DMS114 treated with DMSO at 0.1 percent for 48 hours (cell line): Measurements from ENCODE around the gene ACSF3.

Experiments used
- DNase-seq: peaks from one replicate; lab custom pipeline; 2025; ENCODE audit not compliant: unreplicated experiment; lab: John Stamatoyannopoulos, UW

Gene ACSF3

DNA sequence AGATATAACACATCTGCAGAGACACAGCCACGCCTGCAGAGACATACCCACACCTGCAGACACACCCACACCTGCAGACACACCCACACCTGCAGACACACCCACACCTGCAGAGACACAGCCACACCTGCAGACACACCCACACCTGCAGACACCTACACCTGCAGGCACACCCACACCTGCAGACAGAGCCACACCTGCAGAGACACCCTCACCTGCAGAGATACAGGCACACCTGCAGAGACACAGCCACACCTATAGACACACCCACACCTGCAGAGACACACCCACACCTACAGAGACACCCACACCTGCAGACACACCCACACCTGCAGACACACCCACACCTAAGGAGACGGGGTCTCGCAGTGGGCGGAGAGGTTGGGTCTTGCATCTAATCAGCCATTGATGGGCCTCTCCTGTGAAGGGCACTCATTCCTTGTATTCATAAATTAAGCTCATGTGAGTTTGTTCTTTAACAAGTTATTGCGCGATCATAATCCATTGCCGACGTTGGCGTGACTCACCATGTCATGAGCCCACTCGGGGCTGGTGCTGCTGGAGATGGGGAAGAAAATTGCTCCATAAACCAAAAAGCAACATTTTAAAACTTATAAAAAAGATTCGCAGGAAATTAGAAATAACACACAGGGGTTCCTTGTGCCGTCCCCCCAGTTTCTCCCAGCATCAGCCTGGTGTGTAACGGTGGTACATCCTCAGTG, 49.0 kb downstream of the ACSF3 start:
- no peak for DNase-seq

DNA sequence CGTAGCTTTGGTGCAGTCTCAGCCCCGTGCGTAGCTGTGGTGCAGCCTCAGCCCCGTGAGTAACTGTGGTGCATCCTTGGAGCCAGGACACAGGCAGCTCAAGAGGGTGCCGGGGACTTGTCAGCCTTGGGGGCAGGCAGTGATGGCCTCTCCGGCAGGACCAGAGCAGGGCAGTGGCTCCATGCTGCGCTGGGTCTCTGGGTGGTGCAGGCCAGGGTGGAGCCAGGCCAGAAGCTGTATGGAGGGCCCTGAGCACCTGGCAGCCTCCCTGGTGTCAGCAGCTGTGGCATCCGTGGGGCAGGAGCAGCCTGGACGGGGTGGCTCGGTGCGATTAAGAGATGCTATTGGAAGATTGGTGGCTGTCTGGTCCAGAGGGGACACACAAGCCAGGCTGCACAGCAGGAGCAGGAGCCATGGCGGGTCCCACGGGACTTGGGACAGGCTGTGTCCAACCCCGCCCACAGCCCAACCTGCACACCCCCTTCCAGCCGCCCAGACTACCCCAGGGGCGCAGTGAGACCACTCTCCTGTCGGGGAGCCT, 49.6 kb downstream of the ACSF3 start:
- DNase-seq, result no peak

DNA sequence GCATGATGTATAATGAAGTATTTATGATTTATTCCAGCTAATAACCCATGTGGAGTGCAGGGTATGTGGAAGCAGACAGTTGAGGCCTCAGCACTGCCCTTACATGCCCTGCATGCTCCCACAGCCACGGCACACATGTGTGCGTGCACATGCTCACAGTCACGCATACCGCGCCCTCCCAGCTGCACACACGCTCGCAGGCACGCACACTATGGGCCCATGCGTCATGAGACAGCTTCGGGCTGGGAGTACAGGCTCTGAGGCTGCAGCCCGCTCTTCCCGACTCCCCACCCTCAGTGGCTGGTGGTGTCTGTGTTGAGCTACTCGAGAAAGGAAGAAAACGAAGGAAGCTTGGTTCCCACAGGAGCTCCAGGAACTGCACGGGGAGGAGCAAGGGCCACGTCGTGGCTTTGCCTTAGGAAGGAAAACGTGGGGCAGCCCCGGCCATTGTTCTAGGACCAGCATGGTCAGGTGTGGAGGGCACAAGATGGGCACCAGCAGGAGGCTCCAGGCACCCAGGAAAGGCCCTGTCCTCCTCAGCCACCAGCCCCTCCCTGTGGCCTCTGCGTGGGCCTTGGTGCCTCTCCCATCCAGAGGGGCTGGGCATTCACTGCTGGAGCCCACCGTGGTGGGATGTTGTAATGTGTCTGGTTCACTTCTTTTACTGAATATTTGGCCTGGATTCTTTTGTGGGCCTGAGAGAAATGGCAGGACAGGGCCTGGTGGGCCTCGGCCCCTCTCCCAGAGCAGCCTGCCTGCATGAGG, 50.4 kb downstream of the ACSF3 start:
- DNase-seq, result no peak

DNA sequence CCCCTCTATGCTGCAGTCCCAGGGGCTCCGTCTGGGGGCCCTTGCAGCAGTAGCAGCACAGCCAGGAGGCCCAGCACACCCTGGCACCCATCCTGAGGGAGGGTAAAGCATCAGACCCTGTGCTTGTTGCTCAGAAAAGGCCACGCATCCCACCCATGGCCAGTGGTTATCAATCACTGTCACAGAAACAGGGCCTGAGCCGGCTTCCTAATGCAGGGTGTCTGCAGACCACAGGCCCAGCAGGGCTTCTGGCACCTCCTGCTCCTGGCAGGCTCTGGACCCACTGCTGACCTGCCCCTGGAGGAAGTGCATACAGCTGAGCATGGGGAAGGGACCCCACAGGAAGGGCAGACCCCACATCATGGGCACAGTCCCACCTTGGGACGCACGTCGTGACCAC, 51.0 kb downstream of the ACSF3 start:
- DNase-seq, result no peak

DNA sequence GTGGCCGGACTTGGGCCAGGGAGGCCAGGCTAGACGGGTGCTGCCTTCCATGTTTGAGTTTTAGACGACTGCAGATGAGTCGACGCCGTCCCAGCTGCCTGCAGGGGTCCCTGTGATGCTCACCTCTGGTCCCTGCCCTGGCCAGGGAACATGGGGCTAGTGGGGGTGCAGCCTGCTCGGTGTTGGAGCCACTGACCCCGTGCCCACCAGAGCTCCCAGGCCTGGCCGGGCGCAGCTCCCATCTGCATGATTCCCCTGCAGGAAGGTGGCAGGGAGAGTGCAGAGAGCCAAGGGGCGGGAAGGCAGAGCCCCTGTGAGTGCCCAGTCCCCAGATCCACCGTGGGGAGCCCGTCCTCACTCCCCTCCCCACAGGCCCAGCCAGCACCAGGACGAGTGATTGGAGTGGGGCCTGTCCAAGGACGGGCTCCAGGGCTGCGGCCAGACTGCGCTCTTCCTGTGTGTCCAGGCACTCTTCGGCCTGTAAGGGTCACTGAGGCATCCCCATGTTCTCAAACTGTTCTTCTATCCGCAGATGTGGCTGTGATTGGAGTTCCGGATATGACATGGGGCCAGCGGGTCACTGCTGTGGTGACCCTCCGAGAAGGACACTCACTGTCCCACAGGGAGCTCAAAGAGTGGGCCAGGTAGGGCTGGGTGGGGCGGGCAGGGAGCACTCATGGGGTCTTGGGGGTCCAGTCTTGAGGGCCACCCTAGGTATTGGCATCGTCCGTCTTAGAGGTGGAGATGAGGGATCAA, 51.9 kb downstream of the ACSF3 start:
- DNase-seq, result no peak

DNA sequence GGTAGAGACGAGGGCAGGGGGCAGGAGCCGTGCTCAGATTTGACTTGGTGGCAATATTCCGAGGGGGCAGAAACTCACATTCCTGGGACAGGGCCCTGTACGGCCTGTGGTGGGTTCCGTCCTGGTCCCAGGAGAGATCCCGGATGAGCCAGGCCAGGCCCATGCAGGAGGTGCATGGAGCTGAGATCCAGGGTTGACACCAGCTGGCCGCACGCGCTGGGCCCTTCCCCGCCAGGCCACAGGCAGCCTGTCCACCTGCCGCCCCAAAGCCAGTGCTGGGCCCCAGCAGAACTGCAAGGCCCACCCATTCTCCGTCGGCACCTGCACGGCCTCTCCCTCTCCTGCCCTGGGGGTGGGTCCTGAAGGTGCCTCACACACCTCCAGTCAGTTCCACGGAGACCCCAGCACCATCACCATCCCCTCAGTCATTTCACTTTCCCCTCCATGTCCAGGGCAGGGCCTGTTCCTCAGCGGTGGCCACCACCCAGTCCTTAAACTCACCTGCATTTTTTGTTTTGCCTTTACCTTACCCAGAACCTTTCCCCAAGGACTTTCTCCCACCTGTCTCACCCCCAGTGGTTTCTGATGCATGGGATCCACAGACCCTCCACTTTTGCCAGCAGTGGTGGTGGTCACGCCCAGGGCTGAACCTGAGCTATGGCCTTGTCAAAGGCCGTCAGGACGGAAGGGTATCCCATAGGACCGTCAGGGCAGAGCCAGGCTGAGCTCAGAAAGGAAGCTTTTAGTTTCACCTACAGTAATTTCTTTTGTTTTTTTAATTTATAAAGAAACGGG, 52.8 kb downstream of the ACSF3 start:
- DNase-seq, result no peak

DNA sequence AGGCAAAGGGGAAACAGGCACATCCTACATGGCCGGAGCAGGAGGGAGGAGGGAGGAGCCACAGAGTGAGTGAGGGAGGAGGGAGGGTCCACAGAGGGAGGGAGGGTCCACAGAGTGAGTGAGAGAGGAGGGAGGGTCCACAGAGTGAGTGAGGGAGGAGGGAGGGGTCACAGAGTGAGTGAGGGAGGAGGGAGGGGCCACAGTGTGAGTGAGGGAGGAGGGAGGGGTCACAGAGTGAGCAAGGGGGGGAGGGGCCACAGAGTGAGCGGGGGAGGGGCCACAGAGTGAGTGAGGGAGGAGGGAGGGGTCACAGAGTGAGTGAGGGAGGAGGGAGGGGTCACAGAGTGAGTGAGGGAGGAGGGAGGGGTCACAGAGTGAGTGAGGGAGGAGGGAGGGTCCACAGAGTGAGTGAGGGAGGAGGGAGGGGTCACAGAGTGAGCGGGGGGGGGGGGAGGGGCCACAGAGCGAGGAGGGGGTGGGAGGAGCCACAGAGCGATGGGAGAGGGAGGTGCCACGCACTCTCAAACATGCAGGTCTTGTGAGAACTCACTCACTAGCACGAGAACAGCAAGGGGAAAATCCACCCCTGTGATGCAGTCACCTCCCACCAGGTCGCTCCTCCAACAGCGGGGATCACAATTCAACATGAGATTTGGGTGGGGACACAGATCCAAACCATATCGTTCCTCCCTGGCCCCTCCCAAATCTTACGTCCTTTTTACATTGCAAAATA, 53.6 kb downstream of the ACSF3 start:
- no peak for DNase-seq

DNA sequence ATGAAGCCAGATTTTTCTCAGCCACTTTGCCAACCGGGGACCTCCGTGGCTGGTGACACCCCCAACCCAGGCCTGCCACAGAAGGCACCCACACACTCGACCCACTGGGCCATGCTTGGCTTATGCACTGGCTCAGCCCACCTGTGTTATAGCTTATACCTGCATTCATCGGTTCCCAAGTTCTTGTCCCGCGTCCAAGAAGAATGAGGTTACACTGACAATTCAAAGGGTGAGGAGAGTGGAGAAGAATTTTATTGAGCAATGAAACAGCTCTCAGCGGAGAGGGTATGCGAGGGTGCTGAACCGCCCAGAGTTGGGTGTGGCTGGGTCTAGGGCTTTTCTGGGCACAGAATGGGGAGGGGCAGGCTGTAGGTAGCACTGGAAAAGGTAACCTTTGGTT, 55.7 kb downstream of the ACSF3 start:
- DNase-seq, result no peak

DNA sequence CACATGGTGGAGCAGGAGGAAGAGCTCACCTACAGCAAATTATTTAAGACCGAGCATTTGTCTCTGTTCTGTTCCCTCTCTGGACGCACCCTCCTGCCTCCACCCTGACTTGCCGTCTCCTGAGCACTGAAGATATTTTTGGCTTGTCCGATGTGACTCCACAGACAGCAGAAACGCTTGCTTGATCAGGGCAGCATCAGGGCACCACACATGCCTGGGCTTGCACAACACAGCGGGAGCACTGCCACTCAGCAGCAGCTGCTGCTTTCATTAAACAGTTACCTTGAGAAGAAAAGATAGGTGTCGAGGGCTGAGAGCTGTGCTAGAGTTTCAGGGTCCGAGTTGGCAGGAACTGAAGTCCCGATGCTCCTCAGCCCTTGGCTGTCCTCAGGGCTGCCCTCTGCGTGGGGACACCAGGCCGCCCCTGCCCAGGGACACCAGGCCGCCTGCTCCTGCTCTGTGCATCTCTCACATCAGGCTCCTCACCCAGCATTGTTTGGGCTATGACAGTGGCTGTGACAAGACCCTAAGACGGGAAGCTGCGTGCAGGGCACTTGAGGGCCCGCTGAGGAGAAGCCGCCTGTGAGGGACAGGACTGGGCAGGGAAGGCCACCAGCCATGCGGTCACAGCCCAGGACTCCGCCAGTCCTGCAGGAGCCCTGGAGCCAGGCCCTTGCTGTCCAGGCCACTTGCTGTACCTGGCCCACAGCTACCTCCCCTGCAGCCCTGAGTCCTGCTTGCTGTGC, 56.6 kb downstream of the ACSF3 start:
- no peak for DNase-seq

DNA sequence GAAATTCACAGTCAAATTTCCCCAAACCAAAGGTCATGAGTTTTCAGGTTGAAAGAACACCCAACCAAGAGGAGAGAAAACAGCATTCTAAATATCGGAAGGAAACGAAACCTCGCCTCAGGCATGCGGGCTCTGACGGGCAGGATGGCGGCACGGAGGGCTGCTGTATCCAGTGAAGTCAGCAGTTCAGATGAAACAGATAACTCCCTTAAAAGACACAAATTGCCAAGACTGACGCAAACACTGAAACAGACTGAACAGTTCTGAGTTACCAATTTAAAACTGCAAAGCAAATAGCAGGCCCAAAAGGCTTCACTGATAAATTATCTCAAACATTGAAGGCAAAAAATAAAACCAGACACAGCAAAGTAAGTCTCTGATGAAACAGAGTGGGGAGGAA, 57.3 kb downstream of the ACSF3 start:
- no peak for DNase-seq

DNA sequence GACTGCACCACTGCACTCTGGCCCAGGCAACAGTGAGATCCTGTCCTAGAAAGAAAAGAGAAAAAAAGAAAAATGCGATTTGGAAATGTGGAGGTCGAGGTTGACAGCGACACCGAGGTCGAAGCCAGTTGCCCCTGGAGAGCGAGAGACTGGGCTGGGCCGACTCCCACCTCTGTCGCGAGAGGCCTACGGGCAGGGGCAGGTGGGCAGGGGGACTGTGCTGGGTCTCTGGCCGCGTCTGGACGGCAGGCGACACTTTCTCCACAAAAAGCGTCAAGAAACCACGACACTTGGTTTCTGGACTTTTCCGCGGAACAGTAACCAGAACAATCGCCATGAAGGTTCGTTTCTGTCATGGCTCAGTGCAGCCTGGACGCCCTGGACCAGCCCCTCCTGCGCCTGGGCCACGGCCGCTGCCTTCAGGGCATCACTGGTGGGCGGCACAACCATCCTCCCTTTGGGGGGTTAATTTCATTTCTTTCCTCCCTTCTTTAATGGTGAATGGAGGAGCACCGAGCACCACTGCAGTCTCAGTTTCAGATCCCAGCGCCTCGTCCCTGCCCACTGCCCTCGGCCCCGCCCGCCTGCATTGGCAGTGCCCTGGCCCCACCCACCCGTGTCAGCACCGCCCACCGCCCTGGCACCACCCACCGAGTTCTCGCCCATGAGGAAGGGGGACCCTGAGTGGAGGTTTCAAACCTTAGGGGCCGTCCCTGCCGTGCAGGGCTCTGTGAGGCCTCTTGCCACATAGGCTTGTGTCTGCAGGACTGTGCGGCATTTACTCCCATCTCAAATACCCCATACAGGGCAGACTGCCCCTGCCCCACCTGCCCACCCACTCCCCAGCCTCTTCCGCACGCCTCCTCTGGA, 59.4 kb downstream of the ACSF3 start:
- DNase-seq, result no peak

DNA sequence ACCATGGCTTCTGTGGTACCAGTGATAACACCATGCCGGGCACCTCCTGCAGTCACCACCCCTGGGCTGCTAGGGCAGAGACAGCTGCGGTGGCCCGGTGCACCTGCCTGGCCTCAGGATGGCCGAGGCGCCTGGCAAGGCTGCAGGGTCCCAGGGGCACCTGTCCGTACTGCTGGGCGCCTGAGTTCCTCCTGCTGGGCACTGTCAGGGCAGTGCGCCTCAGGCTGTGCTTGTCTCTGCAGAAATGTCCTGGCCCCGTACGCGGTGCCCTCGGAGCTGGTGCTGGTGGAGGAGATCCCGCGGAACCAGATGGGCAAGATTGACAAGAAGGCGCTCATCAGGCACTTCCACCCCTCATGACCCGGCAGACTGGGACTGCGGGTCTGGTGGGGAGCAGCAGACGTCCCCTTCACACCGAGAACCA, 60.2 kb downstream of the ACSF3 start:
- DNase-seq, result no peak

DNA sequence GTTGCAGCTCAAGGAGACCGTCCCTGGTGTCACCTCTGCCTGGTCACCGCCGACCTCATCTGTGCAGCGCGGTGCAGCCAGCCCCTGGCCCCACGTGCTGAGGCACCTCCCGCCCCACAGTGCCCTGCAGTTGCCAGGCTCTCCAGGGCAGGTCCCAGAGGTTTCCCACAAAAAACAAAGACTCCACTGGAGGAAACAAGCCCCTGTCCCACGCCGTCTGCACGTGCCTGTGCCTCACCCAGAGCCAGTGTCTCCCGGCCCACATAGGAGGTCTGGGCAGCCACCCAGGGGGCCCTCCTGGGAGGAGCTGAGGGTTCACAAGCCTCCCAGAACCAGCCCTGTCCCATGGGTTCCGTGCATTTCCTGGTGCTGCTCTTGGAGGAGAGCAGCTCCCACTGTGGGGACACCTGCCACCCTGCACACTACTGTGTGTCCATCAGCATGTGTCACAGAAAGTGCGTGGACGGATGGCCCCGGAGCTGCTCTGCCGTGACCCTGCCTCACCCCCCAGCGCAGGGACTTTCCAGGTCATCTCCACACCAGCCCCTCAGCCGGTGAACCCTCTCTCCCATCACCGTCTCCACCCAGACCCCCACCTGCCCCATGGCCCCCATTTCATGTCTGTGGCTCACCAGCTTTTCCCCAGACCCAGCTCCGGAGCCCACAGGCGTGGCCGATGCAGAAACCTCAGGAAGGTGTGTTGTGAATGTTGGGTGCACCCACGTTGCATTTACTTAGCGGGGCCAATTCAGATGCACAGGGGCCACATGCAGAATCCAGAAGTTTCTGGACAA, 60.9 kb downstream of the ACSF3 start:
- DNase-seq, result no peak

DNA sequence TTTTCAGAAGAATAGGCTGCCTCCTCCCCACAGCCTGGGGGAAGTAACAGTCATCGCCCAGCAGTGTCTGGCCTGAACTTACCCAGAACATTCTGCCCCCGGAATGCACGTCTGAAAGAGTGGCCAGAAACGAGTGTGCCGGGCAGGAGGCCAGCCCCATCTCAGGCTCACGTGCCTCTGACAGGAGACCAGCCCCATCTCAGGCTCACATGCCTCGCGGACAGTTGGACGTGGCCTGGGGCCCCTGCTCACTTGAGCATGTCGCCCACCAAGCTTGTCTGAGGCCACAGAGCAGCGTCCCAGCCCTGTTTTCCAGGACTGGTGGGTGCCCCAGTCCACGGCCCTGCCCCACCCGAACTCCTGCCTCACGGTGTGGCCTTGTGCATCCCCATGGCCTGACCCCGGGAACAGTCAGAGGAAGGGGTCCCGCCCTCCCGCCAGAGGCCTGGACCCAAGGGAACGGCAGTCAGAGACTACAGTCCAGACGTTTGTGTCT, 61.6 kb downstream of the ACSF3 start:
- DNase-seq, result no peak

DNA sequence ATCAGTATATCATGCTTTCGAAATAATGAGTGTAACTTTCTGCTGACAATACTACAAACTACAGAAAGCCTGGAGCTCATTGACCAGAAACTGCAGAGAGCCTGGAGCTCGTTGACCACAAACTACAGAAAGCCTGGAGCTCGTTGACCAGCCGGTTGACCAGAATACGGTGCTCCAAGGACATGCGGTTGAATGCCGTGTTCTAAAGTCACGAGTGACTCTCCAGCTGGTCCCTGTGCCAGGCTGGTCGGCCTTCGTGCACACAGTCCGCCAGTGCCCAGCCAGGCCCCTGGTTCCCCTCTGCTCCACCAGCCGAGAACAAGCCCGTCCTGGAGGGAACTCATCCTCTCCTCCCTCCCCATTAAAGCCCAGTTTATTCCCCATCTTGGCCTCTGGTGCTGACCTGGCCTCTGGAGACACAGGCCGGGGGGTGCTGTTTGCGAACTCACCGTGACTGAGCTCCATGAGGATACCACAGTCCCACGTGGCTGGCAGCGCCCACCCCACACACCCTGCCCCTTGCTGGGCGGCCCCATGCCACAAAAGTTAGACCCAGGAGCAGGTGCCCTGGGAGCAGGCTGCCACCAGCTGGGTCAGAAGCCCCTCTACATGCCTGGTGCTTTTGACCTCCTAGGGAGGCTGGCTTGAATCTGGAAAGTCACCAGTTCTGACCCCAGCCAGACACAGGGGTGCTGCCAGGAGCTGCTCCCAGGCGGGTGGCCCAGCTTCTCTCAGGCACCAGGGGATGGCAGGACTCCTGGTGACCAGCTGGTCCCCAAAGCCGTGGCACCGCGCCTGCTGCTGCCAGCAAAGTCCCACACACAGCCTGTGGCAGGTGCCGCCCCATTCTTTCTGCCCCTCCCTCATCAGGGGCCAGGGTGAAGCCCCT, 62.4 kb downstream of the ACSF3 start:
- no peak for DNase-seq
